ENCODE results near the gene FBN1.

FBN1 gene

GRCh38 chr15:48469681-48470080, 175.8 kb downstream of the FBN1 start:
- DNase-seq (ENCODE audit: low spot score), result no peak

DNA sequence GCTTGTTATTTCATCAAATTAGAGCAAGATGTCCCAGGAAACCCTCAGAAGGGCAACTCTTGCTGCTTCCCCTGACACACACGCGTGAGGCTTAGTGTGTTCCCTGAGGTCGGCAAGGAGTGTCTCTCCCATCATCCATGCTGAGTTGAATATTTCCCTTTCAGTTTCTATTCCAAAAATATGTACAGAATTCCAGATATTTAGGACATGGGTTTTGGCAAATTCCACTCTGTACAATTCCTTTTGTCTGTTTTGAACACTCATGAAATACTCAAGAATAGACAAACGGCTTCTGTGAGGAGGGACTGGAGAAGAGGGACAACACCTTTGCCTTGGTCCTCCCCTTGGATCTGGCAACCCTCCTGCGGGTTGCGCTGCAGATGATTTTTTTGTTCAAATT, 176.2 kb downstream of the FBN1 start:
- no peak for DNase-seq (ENCODE audit: low spot score)

DNA sequence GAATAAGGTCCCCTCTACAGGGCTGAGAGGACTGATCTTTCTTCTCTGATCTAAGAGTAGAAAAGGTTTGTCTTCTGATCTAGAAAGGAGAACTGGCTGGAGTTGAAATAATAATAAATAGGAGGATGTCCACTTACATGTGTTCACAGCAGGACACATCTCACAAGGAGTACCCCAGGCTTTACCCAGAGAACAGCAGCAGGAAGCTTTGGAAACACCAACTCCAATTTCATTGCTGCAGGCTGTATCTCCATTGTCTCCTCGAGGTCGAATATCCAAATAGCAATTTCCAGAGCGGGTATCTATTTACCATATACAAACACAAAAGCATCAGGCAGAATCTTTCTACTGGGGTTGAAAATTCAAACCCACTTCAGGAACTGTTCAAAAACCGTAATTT, 177.7 kb downstream of the FBN1 start:
- no peak for DNase-seq (ENCODE audit: low spot score)

DNA sequence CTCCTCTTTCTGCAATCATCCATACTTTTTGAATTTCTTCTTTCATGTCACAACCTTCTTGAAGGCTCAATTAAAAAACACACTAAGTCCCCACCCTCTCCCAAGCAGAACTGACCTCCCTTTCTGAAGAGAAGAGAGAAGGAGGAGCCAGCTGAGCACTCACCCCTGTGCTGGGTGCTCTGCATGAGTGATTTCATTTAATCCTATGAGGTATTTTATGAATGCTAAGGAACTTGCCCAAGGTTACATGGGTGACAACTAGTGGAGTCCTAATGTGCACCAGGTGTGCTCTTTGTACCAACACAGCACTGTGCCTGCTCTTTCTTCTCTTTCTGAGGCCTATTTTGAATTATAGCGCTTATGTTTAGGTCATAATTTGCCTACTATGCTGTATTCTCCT, 178.7 kb downstream of the FBN1 start:
- no peak for DNase-seq (ENCODE audit: low spot score)

DNA sequence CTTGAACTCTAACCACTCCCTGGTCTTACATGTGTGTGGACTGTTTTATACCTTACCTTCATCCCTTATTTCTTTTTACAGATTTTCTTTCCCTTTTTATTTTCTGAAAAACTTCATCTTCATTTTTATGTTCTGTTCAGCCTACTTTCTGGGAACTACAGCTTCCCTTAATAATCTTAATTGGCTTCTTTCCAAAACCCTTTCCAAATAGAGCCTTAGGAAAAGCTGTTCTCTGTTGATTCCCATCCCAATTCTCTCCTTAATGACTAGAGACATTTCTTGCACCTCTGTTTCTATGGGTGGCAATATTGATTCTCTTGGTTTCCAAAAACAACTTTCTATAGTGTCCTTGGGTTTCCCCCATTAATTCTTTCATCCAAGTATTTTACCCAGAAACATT, 179.4 kb downstream of the FBN1 start:
- DNase-seq (ENCODE audit: low spot score), result no peak

DNA sequence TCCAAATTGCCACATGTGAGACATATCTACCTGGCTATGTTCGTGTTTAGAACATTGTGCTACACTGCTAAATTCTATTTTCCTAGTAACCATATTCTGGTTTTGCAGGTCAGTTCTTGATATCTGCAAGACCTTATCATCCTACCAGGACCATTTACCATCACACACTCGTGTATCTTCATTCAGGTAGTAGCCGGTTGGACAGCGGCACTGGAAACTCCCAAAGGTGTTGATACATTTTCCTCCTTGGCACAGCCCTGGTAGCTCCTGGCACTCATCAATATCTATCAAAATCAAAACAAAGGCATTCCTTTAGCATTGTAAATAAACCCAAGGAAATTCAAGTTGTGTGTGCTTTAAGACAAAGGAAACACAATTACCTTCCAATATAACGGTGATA, 180.1 kb downstream of the FBN1 start:
- no peak for DNase-seq (ENCODE audit: low spot score)

DNA sequence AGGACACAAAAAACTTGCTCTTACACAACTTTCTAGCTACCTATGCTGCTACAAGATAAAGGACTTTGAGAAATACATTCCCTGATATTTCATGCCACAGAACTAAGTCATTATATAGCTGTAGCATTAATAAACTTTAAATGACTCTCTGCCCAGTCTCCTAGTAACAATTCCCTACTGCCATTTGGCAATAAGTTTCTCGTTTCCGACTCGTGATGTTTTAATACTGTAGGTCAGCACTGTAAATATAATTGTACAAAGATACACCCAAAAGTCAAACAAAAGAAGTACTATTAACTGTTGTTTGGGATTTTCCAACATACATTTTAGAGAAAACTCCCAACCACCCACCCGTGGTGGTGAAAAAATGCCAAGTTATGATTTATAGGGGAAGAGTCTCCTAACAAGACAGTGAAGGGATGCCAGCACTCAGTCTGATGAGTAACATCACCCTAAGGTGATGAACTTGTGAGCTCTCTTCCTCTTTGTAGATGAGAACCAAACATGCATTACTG, 182.1 kb downstream of the FBN1 start:
- no peak for DNase-seq (ENCODE audit: low spot score)

DNA sequence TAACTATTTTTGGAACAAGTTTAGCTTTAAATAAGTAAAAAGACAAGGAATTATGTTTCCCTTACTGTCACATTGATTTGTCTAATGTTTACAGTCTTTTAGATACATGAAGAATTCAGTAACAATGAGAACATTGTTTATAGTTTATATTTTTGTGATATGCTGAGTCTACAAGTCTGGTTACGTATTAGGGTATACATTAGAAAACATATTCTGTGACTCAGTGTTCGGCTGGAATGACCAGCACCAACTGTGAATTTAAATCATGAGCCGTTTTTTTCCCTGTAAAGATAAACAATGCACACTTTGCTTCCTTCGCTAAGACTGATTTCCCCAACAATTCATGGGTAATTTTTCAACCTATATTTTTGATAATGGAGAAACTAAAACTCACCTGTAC, 182.8 kb downstream of the FBN1 start:
- DNase-seq (ENCODE audit: low spot score), result no peak

DNA sequence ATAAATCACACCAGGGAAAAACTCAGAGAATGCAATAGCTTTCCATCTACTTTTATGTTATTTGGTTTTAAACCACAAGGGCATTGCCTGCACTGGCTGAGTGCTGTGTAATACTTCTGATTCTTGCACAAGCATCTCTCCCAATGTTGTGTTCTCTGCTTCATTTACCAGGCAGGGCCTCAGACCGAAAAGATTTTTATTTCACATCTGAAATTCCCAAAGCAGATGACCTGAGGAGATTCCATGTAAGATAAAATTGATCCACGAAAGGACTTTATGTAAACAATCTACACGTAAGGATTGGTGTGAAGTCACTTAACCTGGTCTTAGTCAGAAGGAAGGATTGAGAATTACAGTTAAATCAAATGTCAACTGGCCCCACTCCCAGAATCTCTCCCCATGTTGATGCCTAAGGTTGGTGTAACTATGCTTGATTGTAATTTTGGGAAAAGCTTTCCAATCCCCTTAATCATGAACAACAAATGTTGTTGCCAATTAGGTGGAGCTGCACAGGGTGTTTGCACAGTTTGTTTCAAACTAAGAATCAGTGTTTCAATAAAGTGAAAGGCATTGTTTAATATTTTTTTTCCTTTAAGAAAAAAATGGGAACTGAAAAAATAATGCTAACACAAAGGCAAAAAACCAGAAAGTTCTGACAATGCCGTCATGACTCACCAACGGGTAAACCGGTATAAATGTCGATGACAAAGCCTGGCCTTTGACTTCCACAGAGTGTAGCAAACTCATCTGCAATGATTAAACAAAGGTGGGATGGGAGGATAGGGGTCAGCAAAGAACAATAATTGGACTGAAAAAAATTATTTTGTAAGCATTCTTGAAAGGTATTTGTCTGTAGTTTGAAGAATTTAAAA, 185.7 kb downstream of the FBN1 start:
- no peak for DNase-seq (ENCODE audit: low spot score)

- DNase-seq (ENCODE audit: low spot score), result no peak
Observed at GRCh38 chr15:48458876-48459275, 186.6 kb downstream of the FBN1 start.

GRCh38 chr15:48456134-48456533, 189.4 kb downstream of the FBN1 start:
- no peak for DNase-seq (ENCODE audit: low spot score)

GRCh38 chr15:48451736-48452135, 193.8 kb downstream of the FBN1 start:
- DNase-seq (ENCODE audit: low spot score), result no peak

DNA sequence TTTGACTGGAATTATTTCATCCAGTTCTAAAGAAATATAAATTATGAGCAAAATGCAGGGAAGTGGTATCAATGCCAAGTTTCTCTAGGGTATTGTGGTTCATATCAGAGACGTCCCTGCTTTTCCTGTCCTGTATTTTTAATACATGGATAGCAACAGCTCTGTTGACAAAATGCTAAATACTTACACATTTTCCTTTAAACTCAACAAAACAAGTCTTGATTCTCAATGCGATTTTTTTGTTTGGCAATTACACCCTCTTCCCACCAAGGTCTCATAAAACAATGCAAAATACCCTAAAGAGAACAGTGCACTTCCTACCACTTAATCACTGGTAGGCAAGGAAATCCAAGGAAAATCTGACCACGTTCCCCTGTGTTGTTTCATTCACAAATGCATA, 194.3 kb downstream of the FBN1 start:
- DNase-seq (ENCODE audit: low spot score), result no peak

DNA sequence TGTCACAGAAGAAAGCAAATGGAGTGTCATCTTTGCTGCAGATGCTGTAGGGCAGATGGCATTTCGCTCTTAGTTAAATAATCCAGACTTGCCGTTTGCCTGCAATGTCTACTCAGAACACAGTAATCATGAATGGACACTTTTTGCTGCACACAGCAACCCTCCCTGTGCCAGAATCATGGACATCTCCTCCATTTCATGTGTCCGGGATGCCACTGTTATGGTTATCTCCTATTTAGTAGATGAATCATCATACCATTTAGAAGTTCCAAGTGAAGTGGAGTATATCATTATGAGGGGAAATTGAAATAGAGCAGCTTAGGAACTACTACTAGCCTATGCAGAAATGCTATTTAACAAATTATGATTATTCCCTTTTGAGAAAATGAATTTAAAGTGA, 195.8 kb downstream of the FBN1 start:
- no peak for DNase-seq (ENCODE audit: low spot score)

- no peak for DNase-seq (ENCODE audit: low spot score)
Observed at GRCh38 chr15:48447657-48448056, 197.9 kb downstream of the FBN1 start.

DNA sequence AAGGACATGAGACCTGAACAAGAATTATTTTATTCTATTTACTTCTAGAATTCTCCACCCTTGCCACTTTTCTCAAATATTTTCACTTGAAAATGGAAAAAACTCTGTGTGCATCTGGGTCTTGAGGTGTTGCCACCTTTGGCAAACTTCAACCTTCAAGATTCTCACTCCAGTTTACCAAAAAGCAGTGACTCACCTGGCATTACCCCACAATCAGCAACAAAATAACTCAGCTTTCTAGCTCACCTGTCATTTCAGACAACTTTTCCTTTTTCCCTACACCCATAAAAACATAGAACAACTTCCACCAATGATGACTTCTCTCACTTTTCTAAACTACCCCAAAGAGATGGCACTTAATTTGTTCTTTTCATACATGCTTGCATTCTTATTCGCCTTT, 198.5 kb downstream of the FBN1 start:
- DNase-seq (ENCODE audit: low spot score), result no peak

DNA sequence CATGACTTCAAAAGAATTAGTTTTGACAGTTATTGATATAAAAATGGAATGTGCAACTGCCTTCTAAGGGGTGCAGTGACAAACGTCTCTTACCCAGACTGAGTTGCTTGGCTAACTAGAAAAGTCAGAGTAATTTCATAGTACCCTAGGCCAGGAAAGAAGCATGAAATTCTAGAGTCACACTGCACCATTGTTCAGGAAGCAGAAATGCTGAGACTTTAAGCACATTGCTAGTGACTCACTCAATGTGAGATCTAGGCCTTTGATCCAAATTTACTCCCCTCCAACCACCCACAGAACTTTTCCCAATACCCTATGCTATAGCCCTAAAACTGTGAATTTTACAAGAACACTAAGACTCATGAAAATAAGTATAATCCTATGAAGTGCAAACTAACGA, 203.5 kb downstream of the FBN1 start:
- DNase-seq (ENCODE audit: low spot score), result no peak

- DNase-seq (ENCODE audit: low spot score), result peak; percentile 41
Observed at GRCh38 chr15:48440084-48440483, 205.4 kb downstream of the FBN1 start.

DNA sequence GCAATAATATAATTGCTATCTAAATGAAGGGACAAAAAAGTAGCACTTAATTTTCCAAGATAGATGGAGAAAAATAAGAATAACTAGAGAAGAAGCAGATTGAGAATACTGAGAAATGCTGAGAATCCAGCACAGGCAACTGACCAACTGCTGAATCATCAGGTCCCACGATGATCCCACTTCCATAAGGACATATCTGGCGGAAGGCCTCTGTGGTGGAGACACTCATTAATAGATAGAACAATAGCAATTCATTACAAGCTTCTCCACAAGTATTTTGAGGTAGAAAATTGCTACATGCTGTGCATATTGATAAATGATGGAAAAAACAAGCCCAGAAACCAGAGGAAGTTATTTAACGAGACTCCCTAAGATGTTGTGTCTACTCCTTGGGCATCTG, 208.3 kb downstream of the FBN1 start:
- DNase-seq (ENCODE audit: low spot score), result peak; percentile 29

- DNase-seq (ENCODE audit: low spot score), result no peak
Observed at GRCh38 chr15:48435321-48435720, 210.2 kb downstream of the FBN1 start.

DNA sequence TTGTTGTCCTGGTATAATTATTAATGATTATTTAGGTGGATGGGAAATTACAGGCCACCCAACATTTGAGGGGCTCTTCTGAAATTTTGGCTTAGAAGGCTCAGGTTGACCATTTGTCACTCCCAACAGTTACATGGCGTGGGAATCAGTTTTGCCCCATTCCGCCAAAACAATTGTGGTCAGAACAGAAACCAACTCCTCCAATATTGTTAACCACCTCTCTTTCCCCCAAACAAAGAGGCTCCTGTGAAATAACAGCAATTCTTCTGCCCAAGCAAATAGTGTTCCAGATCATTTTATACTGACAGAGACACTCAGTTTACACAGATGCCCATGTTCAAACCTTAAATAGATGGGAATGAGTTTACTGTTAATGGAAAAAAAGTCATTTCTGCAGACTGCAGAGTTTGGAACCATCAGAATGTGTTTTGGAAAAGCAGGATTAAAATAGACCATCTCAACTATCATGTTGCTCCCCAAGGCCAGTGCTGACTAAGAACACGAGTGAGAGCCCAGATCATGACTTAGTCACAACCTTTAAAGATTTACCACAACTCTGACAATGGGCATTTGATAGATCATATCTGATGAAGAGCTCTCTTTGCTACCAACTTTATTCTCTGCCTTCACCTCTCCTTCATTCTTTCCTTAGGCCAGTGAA, 212.2 kb downstream of the FBN1 start:
- DNase-seq (ENCODE audit: low spot score), result no peak

DNA sequence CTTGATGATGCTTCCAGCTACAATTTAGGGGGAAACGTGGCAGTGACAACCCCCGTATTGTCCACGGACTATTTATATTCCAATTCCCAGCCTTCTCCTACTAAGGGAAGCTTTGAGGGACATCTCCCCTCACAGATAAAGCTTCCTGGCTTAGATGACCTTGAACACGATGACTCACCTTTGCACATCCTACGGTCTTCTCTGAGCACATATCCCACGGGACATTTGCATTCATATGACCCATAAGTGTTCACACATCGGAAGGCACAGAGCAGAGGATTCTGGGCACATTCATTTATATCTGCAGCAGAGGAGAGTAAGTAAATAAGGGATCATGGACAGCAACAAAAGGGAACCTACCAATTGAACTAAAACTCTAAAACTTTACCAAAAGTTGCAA, 212.8 kb downstream of the FBN1 start:
- DNase-seq (ENCODE audit: low spot score), result no peak

DNA sequence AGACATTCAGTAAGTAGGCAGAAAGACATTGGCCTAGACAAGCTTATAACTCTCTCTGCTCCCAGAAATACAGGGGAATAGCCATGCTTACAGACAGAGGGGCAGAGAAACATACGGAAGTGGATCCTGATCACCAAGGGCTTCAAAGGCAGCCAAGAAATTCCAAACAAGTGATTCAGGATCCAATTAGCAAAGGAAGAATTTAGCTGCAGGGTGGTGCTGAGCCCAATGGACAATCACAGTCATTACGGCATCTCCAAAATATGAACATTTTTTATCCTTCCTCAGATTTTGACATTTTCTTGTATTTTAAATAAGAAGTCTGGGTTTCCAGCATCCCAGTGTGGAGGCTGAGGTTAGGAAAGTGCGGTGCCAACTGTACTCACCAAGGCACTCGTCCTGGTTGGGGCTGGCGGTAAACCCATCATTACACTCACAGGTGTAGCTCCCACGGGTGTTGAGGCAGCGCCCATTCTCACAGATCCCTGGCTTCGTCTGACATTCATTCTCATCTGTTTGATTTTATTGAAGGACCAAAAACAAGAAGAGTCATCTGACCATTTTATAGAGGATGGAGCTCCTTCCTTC, 217.5 kb downstream of the FBN1 start:
- DNase-seq (ENCODE audit: low spot score), result no peak
